ENCODE data around the gene RNF135.
"Not testable (repeated sequence)": the region's sequence is repeated elsewhere in the genome, so short reads cannot be mapped to it uniquely, and the experiment has no call there.

Gene RNF135

DNA sequence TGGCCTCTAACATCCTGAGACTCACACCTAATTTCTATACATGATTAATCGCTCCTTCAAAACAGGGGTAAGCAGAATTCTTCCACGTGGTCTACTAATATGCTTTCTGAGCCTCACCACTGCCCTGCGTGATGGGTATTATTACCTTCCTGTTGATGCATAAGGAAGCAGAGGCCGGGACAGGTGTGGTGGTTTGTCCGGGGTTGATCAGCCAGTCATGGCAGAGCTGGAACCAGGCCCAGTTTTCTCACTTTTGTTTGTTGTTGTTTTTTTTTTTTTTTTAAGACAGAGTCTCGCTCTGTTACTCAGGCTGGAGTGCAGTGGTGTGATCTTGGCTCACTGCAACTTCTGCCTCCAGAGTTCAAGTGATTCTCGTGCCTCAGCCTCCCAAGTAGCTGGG lies 31.2 kb downstream of the RNF135 start:
- DNase-seq (ENCODE audit: low spot score) = no peak

DNA sequence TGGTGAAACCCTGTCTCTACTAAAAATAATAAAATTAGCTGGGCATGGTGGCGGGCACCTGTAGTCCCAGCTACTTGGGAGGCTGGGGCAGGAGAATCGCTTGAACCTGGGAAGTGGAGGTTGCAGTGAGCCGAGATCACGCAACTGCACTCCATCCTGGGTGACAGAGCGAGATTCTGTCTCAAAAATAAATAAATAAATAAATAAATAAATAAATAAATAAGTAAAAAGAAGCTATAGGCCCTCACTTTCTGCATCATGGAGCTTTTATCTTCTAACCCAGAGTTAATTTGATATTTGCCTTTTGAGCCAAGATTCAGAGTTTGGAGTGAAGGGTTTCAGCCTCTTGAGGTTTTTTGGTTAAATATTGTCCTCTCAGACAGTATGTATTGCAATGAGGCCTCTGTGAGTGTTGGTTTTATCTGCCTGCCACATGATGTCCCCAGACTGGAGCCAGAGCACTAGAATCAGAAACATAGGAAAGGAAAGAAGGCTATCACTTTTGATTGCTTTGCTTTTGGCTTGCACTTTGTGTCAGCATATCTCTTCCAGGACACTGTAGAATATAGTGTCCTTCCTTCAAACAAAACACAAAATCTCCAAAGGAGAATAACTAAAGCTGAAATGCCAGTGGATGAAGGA lies 32.5 kb downstream of the RNF135 start:
- DNase-seq (ENCODE audit: low spot score) = no peak

- DNase-seq (ENCODE audit: low spot score) = no peak
Measured at GRCh38 chr17:31004160-31004559, 33.3 kb downstream of the RNF135 start.

GRCh38 chr17:31007695-31008373 lies 37.0 kb downstream of the RNF135 start:
- no peak for DNase-seq (ENCODE audit: low spot score)

DNA sequence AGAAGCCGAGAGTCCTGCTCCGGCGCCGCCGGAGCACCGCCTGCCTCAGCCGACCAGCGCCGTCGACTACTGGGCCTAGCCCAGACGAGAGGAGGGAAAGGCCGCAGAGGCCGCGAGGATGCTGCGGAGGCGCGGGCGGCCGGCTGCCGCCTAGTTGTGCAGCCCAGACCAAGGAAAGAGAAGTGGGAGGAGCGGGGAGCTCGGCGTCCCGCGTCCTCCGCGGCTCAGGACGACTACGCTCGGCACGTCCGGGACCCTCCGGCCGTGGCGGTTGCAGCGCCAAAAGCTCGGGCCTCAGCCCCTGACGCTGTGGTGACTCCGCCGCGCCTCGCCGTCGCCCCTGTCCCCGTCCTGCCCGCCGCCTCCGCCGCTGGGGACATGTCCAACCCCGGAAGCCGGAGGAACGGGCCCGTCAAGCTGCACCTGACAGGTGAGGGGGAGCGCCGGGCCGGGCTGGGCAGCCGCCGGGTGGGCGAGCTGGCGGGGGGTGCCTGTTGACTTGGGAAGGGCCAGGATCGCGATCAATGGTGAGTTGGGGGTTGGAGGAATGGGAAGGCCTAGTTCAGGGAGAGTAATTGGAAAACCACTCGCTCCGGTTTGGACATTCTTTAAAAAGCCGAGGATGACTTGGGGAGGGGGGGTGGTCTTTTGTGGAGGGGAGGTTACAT lies 37.7 kb downstream of the RNF135 start:
- peak; percentile 69 for DNase-seq (ENCODE audit: low spot score)

DNA sequence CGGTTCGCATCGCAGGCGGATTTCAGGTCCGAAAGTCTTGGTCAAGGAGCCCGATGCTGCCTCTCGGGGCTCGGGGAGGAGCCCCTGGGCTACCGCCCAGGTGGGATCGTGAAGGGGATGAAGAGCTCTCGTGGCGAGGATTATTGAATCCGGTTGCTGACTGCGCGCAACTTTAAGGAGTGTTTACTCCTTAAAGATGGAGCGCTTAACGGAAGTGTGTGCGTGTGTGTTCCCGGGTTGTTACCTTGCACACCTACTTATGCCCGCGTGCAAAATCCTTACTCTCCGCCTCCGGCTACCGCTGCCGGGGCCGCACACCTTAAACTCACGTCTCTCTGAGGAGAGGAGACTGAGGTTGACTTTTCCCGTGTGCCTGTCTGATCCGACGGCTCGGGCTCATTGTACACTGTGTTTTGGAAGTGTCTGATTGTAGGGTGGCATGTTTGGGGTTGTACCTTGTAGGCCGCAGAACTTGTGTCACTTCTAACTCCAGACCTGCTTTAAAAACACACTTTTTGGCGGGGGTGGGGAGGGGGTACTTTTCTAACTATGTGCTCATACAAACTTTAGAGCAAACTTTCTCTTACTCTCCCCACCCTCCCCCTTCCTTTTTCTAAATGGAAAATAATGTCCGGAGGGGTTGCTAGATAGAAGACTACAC lies 38.3 kb downstream of the RNF135 start:
- DNase-seq (ENCODE audit: low spot score) = peak; percentile 34

GRCh38 chr17:31010014-31010413 lies 39.2 kb downstream of the RNF135 start:
- not testable (repeated sequence) for DNase-seq (ENCODE audit: low spot score)

GRCh38 chr17:31013844-31014243 lies 43.0 kb downstream of the RNF135 start:
- no peak for DNase-seq (ENCODE audit: low spot score)

DNA sequence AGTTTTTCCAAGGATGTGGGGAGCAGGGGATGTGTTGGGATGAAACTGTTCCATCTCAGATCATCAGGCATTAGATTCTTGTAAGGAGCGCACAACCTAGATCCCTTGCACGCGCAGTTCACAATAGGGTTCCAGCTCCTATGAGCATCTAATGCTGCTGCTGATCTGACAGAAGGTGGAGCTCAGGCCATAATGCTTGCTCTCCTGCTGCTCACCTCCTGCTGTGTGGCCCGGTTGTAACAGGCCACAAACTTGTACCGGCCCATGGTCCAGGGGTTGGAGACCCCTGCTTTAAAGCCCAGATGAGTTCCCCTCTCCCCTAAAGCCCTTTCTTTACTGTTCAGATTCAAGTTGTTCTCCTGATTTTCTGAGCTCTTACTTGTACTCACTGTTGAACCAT lies 44.8 kb downstream of the RNF135 start:
- DNase-seq (ENCODE audit: low spot score) = no peak

GRCh38 chr17:31019004-31019403 lies 48.2 kb downstream of the RNF135 start:
- DNase-seq (ENCODE audit: low spot score) = no peak

- DNase-seq (ENCODE audit: low spot score) = not testable (repeated sequence)
Measured at GRCh38 chr17:31023171-31023570, 52.3 kb downstream of the RNF135 start.

DNA sequence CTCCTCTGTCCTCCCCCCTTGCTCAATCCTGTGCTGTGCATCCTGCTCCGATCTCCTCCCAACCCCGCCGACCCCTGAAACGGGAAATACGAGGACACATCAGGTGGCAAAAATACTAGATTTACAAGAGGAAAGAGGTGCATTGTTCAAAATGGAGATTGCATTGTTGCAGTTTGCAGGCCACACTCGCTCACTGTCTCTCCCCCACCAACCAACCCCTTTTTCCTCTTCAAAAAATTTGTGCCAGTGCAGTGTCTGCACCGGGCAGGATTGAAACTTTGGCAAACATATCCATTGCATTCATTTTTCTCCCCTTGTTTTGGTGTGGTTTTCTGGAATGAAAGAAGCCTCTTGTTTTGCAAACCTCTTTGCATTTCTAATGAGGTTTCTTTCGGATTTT lies 61.0 kb downstream of the RNF135 start:
- DNase-seq (ENCODE audit: low spot score) = no peak

DNA sequence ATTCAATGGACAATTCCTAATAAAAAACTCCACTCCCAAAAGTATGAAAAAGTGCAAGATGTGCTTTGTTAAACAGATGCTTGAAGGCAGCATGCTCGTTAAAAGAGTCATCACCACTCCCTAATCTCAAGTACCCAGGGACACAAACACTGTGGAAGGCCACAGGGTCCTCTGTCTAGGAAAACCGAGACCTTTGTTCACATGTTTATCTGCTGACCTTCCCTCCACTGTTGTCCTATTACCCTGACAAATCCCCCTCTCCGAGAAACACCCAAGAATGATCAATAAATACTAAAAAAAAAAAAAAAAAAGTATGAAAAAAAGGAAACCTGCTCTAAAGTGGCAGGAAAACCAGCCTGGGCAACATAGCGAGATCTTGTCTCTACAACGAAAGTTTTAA lies 64.8 kb downstream of the RNF135 start:
- DNase-seq (ENCODE audit: low spot score) = not testable (repeated sequence)

DNA sequence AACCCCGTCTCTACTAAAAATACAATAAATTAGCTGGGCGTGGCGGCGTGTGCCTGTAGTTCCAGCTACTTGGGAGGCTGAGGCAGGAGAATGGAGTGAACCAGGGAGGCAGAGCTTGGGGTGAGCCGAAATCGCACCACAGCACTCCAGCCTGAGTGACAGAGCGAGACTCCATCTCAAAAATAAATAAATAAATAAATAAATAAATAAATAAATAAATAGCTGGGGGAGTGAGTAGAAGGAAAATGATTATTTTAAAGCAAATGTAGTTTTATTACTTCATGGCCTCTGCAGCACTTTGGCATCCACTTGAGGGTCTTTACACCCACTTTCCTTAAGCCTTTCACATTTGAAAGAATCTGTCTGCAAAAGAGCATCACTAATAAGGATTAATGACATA lies 70.0 kb downstream of the RNF135 start:
- not testable (repeated sequence) for DNase-seq (ENCODE audit: low spot score)

DNA sequence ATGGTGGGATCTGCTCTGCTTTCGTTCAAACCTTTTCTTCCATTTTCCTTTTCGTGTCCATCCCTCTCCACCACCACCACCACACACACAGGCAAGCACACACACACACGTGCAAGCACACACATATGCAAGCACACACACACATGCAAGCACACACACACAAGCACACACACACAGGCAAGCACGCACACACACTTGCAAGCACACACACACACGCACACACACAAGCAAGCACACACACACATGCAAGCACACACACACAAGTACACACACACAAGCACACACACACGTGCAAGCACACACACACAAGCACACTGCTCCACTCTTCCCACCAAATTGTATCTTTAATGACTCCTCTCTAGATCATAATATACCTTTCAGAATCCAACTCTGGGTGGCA lies 71.5 kb downstream of the RNF135 start:
- DNase-seq (ENCODE audit: low spot score) = not testable (repeated sequence)

DNA sequence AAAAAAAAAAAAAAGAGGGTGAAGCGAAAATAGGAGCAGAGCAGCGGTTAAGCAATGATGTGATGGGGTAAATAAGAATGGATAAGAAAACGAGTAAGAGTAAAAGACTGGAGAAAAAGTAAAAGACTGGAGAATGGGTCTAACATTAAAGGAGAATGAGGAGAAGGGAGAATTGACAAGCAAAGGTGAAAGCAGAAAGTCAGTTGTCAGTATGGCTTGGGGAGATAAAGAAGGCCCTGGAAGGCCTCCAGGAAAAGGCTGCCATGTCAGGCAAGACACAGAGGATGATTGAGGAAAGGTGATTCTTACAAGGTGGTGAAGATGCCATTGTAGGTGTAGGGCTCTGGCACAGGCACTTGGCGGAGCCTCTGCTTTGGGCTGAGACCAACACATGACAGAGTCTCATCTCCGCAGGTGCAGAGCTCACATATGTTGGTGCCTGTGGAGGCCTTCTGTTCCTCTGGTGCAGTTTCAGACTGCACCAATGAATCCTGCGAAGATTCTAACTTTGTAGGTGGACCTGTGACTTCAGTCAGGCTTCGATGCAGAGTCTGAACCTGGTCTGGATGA lies 76.1 kb downstream of the RNF135 start:
- not testable (repeated sequence) for DNase-seq (ENCODE audit: low spot score)

- DNase-seq (ENCODE audit: low spot score) = no peak
Measured at GRCh38 chr17:31048142-31048541, 77.3 kb downstream of the RNF135 start.

GRCh38 chr17:31048780-31049179 lies 77.9 kb downstream of the RNF135 start:
- no peak for DNase-seq (ENCODE audit: low spot score)

Measured in AG08396 (cell line).